A172 (cell line): ENCODE measurements around the gene EBF4. TPM values are rescaled to one million over a fixed set of nuclear protein-coding genes. Genes with fewer than 3 reads are reported as not detected.

Source experiments
- DNase-seq: peaks from one replicate; pipeline ENCODE4 v3.0.0-alpha.2; 2015; ENCODE audit warnings: low spot score
- total RNA-seq: library from RNA; depleted of rRNA; stranded (reverse); fragments of >200 nt; shearing (Covaris generic); gene quantifications from 2 replicates; pipeline ENCODE4 v1.2.3, GENCODE V29; 2014

Gene EBF4
- total RNA-seq, 1 experiment from 2014 or later, result 5.2 TPM

- peak; percentile 64 for DNase-seq
Measured at GRCh38 chr20:2742934-2743559, 50.5 kb downstream of the EBF4 start.

DNA sequence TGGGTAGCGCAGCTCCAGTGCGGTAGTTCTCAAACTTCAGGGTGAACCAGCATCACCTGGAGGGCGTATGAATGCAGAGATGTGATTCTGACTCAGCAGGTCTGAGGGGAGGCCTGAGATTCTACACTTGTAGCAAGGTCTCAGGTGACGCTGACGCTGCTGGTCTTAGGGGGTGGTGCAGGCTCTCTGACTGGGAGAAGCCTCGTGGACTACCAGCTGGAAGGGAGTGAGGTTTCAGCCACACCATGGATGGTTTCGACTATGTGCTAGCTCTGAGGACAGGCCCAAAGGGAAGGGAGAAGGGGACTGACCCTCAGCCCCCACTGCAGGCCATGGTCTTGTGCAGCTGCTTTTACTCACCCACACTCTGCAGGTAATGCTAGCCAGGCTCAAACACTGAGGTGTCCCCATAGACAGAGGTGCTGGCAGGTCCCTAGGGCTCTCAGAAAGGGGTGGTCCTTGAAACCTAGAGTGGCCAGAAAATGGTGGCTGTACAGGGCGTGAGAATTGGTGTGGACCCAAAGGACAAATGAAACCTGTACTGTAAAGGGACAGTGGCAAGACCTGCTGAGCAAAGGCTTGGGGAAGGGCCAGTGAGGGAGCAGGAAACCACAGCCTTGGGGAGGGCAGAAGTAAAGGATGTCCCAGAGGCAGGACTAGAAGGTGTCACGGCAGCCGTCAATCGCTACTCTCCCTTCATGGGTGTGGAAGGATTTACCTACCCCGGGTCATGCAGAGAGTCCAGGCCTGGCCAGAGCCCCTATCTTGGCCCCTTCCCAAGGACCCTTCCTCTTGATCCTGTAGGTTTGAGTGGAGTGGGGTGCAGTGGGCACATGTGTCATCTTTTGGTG is 52.7 kb downstream of the EBF4 start:
- DNase-seq, result no peak

DNA sequence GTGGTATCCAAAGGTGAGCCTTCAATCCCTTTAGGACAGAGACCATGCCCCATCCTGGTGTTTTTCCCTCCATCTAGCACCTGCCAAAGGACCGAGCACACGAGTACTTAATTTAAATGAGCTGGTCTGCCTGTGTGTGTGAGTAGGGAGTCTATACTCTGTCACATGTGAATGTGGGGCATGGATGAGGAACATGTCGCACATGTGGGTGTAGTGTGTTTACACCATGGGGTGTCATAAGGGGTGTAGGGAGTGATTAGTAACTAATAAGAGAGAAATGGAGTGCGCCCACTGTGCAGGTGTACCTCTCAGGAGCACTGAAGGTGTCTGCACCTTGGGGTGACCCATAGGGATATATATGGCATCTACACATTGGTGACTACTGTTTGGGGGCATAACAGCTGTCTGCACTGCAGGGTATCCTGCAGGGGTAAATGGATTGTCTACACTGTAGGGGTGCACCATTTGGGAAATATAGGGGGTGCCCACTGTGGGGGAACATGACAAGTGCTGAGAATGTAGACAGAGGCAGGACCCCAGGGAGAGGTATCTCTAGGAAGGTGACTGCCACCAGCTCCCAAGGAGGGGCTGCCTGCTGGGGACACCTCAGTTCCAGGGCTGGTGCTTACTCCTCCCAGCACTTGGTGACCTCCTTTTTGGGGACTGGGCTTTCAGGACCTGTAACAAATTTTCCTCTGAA is 53.5 kb downstream of the EBF4 start:
- no peak for DNase-seq

DNA sequence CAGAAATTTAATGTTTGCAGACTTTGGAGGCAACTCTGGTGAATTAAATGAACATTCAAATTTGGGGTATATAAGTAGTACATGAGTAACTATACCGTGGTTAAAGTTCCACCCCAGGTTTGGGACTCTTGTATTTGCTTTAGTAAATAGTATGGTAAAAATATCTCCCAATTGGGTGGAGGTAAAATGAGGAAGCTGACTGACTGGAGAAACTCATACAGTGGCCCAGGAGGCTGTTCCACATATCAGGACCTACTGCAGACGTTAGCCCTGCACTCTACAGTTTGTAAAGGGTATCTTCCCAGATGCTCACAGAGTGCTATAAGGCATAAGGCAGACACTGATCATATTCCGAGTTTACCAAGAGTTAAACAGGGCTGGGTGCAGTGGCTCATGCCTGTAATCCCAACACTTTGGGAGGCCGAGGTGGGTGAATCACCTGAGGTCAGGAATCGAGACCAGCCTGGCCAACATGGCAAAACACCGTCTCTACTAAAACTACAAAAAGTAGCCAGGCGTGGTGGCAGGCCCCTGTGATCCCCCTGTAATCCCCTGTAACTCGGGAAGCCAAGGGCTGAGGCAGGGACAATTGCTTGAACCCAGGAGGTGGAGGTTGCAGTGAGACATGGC is 54.2 kb downstream of the EBF4 start:
- DNase-seq, result no peak

DNA sequence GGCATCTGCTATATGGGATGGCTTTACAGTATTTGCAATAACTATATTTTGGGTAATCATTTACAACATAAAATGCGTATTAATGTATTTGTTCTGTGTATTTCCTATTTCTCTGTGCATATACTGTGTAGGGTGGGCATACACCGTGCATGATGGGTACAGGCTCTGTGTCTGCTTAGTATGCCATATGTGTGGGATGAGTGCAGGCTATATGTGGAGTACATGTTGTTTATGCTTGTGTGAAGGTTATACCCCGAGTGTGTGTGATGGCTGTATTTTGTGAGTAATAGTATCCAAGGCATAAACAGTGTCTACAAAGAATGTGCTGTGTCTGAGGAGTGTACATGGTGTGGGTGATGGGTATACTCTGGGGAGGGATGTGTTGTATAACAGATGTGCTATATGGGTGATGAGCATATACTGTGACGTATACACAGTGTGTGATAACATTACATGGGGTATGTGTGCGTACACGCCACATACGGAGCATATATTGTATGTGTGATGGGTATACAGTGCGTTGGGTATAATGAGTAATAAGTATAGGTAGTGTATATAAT is 55.2 kb downstream of the EBF4 start:
- DNase-seq, result no peak

- no peak for DNase-seq
Measured at GRCh38 chr20:2748551-2749342, 56.2 kb downstream of the EBF4 start.

DNA sequence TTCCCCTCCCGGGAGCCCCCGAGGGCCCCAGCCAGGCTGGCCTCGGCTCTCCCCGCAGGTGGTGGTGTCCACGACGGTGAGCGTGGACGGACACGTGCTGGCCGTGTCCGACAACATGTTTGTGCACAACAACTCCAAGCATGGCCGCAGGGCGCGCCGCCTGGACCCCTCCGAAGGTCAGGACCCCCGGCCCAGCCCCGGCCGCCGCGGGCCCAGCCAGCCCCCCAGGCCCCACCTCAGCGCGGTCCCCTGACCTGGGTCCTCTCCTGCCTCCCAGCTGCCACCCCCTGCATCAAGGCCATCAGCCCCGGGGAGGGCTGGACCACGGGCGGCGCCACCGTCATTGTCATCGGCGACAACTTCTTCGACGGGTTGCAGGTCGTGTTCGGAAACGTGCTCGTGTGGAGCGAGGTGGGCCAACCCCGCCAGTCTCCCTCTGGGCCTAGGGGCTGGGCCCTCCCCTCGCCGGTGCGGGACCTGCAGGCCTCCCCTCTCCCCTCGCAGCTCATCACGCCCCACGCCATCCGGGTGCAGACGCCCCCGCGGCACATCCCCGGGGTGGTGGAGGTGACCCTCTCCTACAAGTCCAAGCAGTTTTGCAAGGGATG is 56.9 kb downstream of the EBF4 start:
- no peak for DNase-seq

GRCh38 chr20:2749951-2750490 is 57.4 kb downstream of the EBF4 start:
- no peak for DNase-seq

- no peak for DNase-seq
Measured at GRCh38 chr20:2750491-2751251, 58.1 kb downstream of the EBF4 start.

DNA sequence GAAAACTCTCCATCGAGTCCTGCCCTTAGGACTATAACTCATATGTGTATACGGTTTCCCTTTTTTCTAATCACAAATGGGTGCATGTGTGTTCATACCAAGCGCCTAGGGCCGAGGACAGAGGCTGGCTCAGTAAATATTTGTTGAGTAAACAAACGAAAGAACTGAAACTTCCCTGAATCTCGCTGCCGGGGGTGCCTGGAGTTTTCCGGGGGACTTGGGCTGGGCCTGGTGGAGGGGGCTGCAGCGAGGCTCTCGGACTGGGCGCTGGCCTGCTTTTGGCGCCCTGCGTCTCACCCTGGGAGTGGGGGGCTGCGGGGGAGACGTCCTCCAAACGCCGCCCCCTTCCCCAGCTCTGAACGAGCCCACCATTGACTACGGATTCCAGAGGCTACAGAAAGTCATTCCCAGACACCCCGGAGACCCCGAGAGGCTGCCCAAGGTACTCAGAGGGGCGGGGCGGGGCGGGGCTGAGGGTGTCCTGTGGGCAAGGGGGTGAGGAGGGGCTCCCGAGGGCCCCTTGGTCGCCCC is 58.8 kb downstream of the EBF4 start:
- DNase-seq, result no peak

DNA sequence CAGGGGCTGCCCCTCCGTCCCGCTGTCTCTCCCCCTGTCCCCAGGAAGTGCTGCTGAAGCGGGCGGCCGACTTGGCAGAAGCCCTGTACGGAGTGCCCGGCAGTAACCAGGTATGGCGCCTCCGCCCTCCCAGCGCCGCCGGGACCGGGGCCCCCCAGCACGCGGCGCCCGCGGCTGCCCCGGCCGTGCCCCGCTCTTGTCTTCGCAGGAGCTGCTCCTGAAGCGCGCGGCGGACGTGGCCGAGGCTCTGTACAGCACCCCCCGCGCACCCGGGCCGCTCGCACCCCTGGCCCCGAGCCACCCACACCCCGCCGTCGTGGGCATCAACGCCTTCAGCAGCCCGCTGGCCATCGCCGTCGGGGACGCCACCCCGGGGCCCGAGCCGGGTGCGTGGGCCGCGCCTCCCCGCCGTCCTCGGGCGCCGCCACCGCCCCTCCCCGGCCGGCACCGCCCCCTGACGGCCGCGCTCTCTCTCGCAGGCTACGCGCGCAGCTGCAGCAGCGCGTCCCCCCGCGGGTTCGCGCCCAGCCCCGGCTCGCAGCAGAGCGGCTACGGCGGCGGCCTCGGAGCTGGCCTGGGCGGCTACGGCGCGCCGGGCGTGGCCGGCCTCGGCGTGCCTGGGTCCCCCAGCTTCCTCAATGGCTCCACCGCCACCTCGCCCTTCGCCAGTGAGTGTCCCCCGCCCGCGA is 59.4 kb downstream of the EBF4 start:
- no peak for DNase-seq

DNA sequence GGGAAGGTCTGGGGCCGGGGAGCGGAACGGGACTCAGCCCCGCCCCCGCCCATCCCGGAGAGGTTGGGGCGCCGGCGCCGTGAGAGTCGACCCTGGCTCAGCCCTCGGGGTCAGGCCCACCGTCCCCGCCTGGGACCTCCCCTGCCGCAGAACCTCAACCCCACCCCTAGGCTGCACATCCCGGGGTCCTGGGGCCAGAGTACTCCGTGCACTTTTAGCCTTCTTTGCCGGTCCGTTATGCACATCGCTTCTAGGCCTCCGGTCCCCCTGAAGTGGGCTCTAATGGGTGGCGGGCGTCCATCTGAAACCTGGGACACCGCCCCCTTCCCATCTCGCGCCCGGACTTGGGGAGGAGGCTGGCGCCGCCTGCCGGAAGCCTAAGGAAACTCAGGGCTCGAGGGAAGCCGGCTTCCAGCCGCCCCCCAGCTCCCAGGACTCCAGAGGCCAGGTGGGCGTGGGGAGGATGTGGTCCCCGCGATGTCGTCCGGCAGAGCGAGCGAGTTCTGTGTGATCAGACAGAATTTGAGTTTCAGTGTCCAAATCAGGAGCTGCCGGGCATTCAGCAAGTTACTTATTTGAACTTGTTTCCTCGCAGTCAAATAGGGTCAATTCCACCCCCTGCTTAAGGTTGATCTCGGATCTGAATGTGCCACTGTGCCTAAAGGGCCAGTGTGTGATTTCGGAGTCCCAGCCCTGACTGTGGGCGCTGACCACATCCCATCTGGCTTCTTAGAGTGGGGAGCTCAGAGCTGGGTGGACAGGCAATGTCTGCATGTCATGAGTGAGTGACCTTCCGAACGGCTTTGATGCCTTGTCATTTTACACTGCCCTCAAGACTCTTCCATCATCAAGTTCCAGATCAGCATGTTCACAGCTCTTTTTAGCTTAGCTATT is 60.2 kb downstream of the EBF4 start:
- peak; percentile 40 for DNase-seq

DNA sequence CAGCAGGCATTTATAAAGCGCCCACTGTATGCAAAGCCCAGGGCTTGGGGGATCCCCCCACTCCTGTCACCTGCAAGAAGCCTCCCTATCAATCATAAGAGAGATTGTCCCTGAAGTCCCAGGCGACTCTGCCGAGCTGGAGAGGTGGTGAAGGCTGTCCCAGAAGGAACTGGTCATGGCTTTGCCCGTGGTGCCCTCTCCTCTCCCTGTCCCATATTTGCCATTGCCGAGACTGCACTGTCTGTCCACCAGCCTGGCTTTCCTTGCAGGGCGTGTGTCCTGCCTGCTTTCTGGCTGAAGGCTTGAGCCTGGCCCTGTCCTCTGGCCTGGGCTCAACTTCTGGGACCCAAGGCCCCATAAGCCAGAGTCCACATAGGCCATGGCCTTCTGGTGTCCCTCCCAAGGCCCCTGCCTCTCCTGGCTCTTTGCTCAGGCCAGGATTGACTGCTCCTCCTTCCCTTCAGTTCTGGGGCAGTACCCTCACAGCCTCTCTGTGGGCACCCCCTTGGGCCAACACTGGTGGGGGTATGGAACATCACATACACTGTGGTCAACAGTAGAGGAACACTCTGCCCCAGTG is 61.0 kb downstream of the EBF4 start:
- DNase-seq, result no peak

DNA sequence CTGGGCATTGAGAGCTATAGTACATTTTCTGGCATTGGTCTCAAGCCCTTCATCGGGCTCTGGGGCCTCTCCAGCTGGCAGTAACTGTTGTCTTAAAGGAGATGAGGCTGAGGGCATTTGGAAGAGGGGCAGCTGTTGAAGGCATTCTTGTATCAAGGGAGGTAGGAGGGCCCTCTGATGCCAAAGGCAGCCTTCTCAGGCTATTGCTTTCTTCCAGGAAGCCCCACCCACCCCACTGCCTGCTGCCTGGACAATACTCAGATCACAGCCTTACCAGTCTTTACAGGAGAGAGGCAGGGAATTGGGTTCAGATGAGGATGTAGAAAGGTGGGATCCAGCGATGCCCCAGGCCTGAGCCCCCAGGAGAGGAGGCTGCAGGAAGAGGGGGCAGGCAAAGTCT is 61.8 kb downstream of the EBF4 start:
- no peak for DNase-seq

- no peak for DNase-seq
Measured at GRCh38 chr20:2755451-2756055, 63.0 kb downstream of the EBF4 start.

DNA sequence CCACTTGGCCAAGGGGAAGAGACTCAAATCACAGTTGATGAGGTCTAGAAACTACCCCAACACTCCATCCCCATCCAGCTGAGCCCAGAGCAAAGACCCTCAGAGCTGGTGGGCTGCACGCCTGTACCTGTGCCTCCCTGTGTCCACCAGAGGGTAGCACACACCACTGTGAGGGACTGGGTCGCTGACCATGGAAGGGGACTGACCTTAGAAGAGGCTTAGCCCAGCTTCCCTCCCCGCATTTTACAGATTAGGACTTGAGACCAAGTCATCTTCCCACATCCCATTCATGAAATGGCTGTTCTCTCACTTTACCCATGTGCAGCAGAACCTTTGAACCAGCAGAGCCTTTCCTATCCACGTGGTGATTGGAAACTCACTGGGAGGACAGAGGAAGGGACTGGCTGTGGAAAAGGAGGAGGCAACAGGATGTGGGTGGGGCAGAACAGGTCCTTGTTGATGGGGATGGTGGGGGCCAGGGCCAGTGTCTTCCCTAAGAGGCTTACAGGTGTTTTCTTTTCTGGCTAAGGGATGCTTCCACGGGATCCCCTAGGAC is 63.6 kb downstream of the EBF4 start:
- DNase-seq, result peak; percentile 40

DNA sequence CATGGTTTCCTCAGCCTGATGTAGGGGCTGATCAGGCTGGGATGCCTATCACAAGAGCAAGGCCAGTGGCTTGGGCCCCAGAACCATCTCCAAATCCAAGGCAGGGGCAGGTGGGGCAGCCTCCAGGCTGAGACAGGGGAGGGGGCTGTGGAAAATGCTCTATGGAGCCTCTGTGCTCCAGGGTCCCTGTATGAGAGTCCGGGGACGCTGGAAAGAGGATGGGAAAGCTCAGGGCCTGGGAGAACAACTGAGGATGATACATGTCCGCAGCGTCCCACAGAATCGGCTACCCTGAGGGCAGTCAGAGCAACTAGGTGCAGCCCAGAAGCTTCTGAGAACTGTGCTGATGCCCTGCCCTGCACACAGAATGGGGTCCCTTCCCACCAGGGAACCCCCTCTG is 64.4 kb downstream of the EBF4 start:
- no peak for DNase-seq
